IPS-18a (cell line): ENCODE measurements around the gene PRR20C.
"Not testable (repeated sequence)": the region's sequence is repeated elsewhere in the genome, so short reads cannot be mapped to it uniquely, and the experiment has no call there.

Experiments used
- H3K27ac ChIP-seq: one replicate; pipeline ENCODE4 v1.5.1; 2013; ENCODE audit warnings: low read length
- H3K27me3 ChIP-seq: one replicate; pipeline ENCODE4 v1.6.1; 2013; ENCODE audit warnings: mild to moderate bottlenecking, low read length; ENCODE audit not compliant: control insufficient read depth, insufficient read depth
- H3K36me3 ChIP-seq: one replicate; pipeline ENCODE4 v1.6.1; 2013; ENCODE audit warnings: low read depth, low read length; ENCODE audit not compliant: control insufficient read depth
- H3K4me1 ChIP-seq: one replicate; pipeline ENCODE4 v1.6.1; 2013; ENCODE audit warnings: low read depth, low read length; ENCODE audit not compliant: control insufficient read depth
- H3K4me3 ChIP-seq: one replicate; pipeline ENCODE4 v1.5.1; 2013; ENCODE audit warnings: low read length
- H3K9ac ChIP-seq: one replicate; pipeline ENCODE4 v1.6.1; 2013; ENCODE audit warnings: mild to moderate bottlenecking, low read length, moderate library complexity
- H3K9me3 ChIP-seq: one replicate; pipeline ENCODE4 v1.6.1; 2013; ENCODE audit warnings: low read depth, low read length; ENCODE audit not compliant: control insufficient read depth

Gene PRR20C

DNA sequence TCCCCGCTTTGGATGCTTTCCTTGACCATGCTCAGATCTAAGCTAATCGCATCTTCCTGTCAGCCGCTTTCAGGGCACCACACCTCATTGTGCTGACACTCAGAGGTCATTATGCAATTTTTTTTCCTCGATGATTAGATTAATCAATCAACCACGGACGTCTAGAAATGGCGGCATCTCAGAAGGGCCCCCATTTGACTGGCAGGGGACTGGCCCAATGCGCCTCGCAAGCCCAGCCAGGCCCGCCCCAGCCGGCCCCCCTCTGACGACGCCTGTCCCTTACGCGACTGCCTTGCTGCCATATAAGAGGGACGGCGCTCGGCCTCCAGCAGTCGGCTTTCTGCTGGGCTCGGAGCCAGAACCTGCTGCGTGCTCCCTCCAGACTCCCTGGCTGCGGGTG lies 13.0 kb downstream of the PRR20C start, which contains the start of gene PRR20E:
Gene PRR20E (plus strand): TSS at position 301 of the 400 bp plus-strand sequence. CDS start 387 bp downstream, outside the sequence.
- H3K4me1 ChIP-seq, H3K27ac ChIP-seq, H3K27me3 ChIP-seq, H3K4me3 ChIP-seq, H3K9me3 ChIP-seq, H3K36me3 ChIP-seq, H3K9ac ChIP-seq: not testable (repeated sequence)

DNA sequence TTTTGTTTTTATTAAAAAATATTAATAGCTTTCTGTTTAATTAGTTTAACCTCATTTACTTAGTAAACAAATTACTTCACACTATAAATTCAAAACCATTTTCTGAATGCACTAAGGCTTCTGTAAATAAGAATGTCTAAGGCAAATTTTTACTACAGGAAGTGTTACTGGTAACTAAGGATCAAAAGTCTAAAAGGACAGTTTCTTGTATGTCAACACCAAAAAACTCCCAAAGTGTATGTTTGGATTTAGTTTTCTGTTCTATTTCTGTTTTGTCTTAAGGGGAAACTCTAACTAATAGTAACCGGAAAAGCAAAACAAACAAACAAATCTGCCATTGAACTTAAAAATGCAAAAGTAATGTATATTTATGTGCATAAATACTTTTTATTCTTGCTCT lies 37.8 kb downstream of the PRR20C start:
- Histone ChIP-seq H3K27me3 (no peaks in the 10 kb centered on the region), H3K9me3 (no peaks in the 10 kb centered on the region), H3K27ac (no peak overlapping the region), H3K4me3 (no peak overlapping the region), H3K9ac (no peak overlapping the region), H3K4me1 (no peaks in the 10 kb centered on the region), H3K36me3 (no peaks in the 10 kb centered on the region)
